ENCODE data around the gene MCM9. TPM values are rescaled to one million over a fixed set of nuclear protein-coding genes. Genes with fewer than 3 reads are reported as not detected.

Gene MCM9
- total and polyA plus RNA-seq, 8 donors, result 0.29 to 85.7 (median 8.2) TPM

- Histone ChIP-seq H3K27me3 (no peaks in the 10 kb centered on the region), H3K27ac (no peak overlapping the region), H3K4me1 (peaks cover 0 to 25% (median 16%) of the 10 kb centered on the region in 4 donors), H3K36me3 (no peaks in the 10 kb centered on the region), H3K4me3 (no peak overlapping the region), H3K9me3 (no peaks in the 10 kb centered on the region)
- TF ChIP-seq CTCF (IDR thresholded peaks at IDR 0.05) (no peak), EP300 (IDR thresholded peaks at IDR 0.05) (no peak), POLR2AphosphoS5 (IDR thresholded peaks at IDR 0.05) (no peak)
- 59 to 86% (median 80%) methylated on average over 3 of the region's 3 CpGs for WGBS, 5 donors
- DNase-seq, result no peak
- intact Hi-C loops (cut with DNase I; ENCODE audit: low total_unique reads), result no loop called here
Observed at GRCh38 chr6:118782651-118783050, 152.3 kb downstream of the MCM9 start.

DNA sequence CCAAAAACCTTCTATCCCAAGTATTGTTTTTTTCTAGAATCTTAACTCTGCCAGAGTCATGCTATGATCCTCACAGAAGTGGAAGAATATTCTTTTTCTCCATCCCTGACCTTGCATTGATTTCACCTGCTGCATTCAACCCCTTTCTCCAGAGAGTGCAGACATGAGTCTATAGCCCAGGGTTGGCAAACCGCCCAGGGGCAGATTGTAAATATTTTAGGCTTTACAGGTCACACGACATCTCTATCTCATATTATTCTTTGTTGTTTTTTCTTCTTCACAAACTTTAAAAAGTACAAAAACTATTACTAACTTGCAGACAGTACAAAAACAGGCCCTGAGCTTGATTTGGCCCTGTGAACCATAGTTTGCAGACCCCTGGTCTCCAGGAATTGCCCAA, 153.1 kb downstream of the MCM9 start:
- peaks cover 0 to 24% (median 15%) of the 10 kb centered on the region in 4 donors for H3K4me1 ChIP-seq
- intact Hi-C loops (cut with DNase I; ENCODE audit: low total_unique reads), result no loop called here
- no peak for TF ChIP-seq EP300 (IDR thresholded peaks at IDR 0.05)
- TF ChIP-seq CTCF (IDR thresholded peaks at IDR 0.05), result no peak
- no peak for TF ChIP-seq POLR2AphosphoS5 (IDR thresholded peaks at IDR 0.05)
- TF ChIP-seq POLR2A (IDR thresholded peaks at IDR 0.05), result no peak
- 27 to 65% (median 44%) methylated on average over 2 of the region's 2 CpGs for WGBS, 5 donors
- no peak overlapping the region for H3K4me3 ChIP-seq
- H3K36me3 ChIP-seq, result no peaks in the 10 kb centered on the region
- peak in 1 of 2 donors; percentile 35 for DNase-seq
- H3K9me3 ChIP-seq, result no peaks in the 10 kb centered on the region
- H3K27ac ChIP-seq, result no peak overlapping the region
- H3K27me3 ChIP-seq, result no peaks in the 10 kb centered on the region

DNA sequence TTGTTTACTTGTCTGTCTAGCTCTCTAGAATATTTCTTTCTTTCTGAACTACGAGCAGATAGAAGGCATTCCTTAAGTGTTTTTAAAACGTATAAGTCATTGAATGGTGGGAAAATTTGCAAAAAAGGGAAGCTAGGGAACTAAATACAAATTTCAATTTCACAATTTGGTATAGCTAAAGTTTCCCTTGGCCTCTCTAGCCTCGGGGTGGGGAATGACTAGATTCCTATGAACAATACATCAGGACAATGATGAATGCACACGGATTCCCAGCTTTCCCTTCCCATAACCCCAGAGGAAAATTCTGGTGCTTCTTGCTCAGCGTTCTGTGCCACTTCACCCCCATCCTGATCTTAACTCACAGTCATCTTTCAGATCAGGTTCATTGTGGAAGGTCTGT, 154.3 kb downstream of the MCM9 start:
- Histone ChIP-seq H3K4me3 (no peak overlapping the region), H3K36me3 (no peaks in the 10 kb centered on the region), H3K4me1 (peaks cover 4 to 29% (median 18%) of the 10 kb centered on the region in 4 donors), H3K9me3 (no peaks in the 10 kb centered on the region), H3K27ac (no peak overlapping the region), H3K27me3 (no peaks in the 10 kb centered on the region)
- WGBS, 5 donors, result 59 to 64% (median 61%) methylated on average over 5 of the region's 5 CpGs
- TF ChIP-seq CTCF (IDR thresholded peaks at IDR 0.05), result no peak
- TF ChIP-seq POLR2AphosphoS5 (IDR thresholded peaks at IDR 0.05), result no peak
- TF ChIP-seq POLR2A (IDR thresholded peaks at IDR 0.05), result no peak
- no peak for TF ChIP-seq EP300 (IDR thresholded peaks at IDR 0.05)
- DNase-seq, result no peak
- intact Hi-C loops (cut with DNase I; ENCODE audit: low total_unique reads), result no loop called here

GRCh38 chr6:118776607-118777549, 158.1 kb downstream of the MCM9 start:
- peak; percentile 78 to 88 for DNase-seq
- Histone ChIP-seq H3K9me3 (no peaks in the 10 kb centered on the region), H3K4me1 (peaks cover 0 to 13% (median 8%) of the 10 kb centered on the region in 4 donors), H3K36me3 (no peaks in the 10 kb centered on the region), H3K4me3 (no peak overlapping the region), H3K27ac (no peak overlapping the region), H3K27me3 (no peaks in the 10 kb centered on the region)
- WGBS, 5 donors, result 33 to 52% (median 43%) methylated on average over 4 to 5 of the region's 5 CpGs
- TF ChIP-seq POLR2AphosphoS5 (IDR thresholded peaks at IDR 0.05), result peak in 1 of 3 donors; percentile 57
- TF ChIP-seq EP300 (IDR thresholded peaks at IDR 0.05), result no peak
- TF ChIP-seq CTCF (IDR thresholded peaks at IDR 0.05), result peak in 5 of 7 experiments; percentile 52 to 83 (median 75)
- intact Hi-C loops (cut with DNase I; ENCODE audit: low total_unique reads), result loop anchor here (10.0 kb wide), 1 partner anchor 132 kb away; no protein-coding TSS in a partner anchor
